GM12874 (cell line): ENCODE data around the gene IL17C.

ENCODE experiments used
- TF ChIP-seq, protein P1 (sequence below): IDR thresholded peaks from 2 replicates; pipeline ENCODE4 v1.5.1; 2011; ENCODE audit warnings: low read depth, mild to moderate bottlenecking, control low read depth, low read length, moderate library complexity; ENCODE audit not compliant: insufficient read depth

The IL17C gene

DNA sequence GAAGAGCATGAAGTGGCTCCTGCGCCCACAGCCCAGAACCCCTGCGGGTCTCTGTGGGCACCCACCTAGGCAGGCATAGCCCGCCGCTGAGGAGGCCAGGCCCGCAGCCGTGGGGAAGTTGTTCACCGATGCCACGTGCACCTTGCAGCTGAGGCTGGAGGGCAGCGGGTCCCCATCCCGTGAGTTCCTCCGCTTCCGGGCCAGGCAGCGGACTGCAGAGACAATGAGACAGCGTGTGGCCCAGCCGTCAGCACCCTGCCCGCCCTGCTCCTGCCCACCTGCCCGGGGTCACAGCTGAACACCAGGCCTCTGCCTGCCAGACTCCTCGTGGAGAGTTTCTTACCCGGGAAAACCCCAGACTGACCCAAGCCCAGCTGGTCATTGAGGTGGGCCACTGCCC lies 19.0 kb downstream of the IL17C start:
- TF ChIP-seq, protein P1, sequence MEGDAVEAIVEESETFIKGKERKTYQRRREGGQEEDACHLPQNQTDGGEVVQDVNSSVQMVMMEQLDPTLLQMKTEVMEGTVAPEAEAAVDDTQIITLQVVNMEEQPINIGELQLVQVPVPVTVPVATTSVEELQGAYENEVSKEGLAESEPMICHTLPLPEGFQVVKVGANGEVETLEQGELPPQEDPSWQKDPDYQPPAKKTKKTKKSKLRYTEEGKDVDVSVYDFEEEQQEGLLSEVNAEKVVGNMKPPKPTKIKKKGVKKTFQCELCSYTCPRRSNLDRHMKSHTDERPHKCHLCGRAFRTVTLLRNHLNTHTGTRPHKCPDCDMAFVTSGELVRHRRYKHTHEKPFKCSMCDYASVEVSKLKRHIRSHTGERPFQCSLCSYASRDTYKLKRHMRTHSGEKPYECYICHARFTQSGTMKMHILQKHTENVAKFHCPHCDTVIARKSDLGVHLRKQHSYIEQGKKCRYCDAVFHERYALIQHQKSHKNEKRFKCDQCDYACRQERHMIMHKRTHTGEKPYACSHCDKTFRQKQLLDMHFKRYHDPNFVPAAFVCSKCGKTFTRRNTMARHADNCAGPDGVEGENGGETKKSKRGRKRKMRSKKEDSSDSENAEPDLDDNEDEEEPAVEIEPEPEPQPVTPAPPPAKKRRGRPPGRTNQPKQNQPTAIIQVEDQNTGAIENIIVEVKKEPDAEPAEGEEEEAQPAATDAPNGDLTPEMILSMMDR = no peak

DNA sequence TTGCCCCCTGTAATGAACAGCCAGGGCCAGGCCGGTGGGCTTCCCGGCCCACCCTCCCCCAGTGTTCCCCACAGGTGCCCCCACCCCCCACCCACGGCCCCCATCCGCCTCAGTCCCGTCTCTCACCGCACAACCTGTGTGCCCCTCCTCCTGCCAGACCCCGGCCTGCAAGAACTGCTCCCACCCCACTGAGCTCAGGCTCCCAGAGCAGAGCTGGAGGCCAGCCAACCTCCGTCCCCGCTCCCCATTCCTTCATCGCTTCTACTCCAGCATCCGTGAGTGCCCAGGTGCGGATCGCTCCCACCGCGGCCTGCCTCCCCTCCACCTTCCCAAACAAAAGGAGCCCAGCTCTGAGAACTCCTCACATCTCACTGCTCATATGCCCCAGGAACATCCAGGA lies 20.3 kb downstream of the IL17C start:
- TF ChIP-seq, protein P1 = no peak

DNA sequence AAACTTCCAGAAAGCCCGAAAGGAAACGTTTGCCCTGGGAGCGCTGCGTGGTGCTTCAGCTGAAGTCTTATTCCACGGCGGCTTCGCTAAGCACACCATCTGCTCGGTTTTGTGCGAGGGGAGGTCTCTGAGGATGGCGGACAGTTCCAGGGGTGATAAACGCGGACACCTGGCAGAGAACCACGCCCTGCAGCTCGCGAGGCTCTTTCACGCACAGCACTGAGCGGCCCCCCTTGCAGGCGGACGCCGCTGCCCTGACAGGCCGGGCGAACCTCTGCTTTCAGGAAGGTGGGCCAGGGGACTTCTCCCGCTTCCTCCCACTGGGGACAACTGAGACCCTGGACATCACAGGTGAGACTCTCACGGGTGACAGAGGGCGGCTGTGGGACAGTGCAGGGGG lies 20.8 kb downstream of the IL17C start:
- TF ChIP-seq, protein P1 = no peak

DNA sequence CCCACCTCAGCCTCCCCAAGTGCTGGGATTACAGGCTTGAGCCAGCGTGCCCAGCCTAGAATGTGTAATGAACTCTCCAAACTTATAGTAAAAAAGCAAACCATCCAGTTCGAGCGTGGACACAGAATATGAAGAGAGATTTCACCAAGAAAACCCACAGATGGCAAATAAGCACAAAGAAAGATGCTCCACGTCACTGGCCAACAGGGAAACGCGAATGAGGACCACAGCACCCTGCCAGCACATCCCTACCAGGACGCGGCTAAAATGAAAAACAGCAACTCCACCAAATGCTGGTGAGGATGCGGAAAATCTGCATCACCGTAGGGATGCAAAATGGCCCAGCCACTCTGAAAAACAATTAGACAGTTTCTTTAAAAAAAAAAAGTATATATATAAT lies 23.1 kb downstream of the IL17C start:
- TF ChIP-seq, protein P1 = no peak

DNA sequence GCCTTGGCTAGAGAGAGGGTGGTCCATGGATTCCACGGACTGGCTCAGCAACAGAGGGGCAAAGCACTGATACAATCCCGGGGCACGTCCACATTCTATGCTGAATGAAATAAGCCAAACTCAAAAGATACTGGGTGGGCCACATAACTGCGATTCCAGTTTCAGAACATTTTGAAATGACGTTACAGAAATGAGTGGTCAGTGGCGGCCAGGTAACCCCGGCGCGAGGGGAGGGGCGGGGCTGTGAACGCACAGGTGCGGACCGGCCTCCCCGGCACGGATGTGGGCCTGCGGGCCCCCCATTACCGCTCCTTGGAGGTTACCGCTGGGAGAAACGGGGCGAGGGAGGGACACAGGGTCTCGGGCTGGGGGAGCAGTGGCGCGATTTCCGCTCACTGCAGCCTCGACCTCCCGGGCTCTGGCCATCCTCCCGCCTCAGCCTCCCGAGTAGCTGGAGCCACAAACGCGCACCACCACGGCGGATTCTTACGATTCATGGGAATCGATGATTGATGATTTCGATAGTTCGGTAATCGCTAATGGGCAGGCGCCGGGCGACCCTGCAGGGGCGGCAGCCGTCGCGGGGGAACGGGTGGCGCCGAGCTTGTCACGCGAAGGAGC lies 24.0 kb downstream of the IL17C start:
- TF ChIP-seq, protein P1 = no peak

DNA sequence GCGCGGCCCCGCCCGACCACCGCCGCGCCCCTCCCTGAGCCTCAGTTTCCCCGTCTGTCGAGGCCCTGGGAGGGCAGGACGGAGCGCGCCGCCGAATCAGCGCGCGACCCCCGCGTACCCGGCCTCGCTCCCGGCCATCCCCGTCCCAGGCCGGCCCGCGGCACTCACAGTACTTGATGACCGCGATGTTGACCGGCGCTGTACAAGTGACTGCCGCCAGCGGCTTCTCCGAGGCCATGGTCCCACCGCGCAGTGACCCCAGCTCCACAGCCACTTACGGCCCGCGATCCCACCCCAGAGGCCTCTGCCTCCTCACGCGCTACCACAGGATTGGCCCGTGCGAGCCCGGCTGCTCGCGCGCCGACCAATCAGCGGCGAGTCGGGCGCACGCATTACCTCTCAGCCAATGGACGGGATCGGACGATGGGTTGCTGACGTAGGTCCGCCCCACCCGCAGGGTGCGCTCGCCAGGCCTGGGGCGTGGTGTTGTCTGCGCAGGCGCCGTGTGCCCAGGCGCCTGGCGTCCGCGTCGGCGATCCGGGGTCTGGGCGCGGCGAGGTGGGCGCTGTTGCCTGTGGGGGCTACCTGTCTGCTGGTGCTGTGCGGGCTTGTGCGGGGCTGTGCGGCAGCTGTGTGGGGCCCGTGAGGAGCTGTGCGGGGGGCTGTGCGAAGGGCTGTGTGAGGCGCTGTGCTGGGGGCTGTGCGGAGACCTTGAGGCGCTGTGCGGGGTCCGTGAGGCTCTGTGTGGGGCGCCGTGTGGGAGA lies 24.7 kb downstream of the IL17C start, which contains the start of gene MVD:
TSS of gene MVD (minus strand) at position 249 of the 764 bp plus-strand sequence. CDS start at position 238, 11 bp downstream.
- TF ChIP-seq, protein P1 = peak; percentile 19; the same call in 1 of the 2 replicates

DNA sequence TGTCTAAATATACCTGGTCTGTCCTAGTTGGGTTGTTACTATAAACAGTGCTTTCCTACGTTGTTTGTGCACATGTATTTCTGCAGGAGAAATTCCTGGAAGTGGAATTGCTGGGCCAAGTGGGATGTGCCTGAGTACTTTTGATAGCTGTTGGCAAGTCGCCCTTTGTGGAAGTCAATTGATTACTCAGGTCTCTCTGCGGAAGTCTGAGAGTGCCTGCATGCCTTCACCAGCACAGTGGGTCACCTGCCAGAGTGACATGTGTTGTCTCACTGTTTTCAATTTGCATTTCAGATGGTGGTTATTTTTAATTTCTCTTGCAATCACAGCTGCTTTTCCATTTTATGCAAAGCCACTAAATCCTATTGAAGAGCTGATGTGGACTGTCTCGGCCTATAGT lies 26.8 kb downstream of the IL17C start:
- TF ChIP-seq, protein P1 = no peak
